PC-9 (cell line): ENCODE data around the gene PQBP1.

Experiments
- EZH2 ChIP-seq: fragments of 200-600 bp; sonication (generic); IDR thresholded peaks from 2 replicates; pipeline ENCODE4 v1.8.0; 2017; ENCODE audit warnings: antibody characterized with exemption, low read depth
- TF ChIP-seq, protein P1 (sequence below): fragments of 200-600 bp; sonication (generic); conservative IDR thresholded peaks from 2 replicates; pipeline ENCODE4 v1.6.1; 2017; ENCODE audit warnings: mixed run types, antibody characterized with exemption, mild to moderate bottlenecking, moderate library complexity

DNA sequence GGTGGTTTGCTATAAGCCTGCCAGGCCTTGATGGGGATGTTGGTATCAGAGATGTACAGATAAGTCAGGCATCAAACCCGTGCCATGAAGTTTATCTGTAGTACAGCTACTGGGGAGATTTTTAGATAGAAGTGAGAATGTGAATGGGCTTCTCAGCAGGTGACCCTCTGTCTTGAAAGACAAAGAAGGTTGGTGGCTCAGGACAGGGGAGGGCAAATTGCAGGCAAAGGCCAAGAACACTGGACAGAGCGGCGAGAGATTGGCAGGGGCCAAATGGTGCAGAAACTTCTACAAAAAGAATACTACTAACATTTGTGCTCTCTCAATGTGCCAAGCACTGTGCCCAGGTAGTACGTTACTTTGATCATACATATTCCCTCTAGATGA is 23.0 kb downstream of the PQBP1 start:
- TF ChIP-seq, protein P1, sequence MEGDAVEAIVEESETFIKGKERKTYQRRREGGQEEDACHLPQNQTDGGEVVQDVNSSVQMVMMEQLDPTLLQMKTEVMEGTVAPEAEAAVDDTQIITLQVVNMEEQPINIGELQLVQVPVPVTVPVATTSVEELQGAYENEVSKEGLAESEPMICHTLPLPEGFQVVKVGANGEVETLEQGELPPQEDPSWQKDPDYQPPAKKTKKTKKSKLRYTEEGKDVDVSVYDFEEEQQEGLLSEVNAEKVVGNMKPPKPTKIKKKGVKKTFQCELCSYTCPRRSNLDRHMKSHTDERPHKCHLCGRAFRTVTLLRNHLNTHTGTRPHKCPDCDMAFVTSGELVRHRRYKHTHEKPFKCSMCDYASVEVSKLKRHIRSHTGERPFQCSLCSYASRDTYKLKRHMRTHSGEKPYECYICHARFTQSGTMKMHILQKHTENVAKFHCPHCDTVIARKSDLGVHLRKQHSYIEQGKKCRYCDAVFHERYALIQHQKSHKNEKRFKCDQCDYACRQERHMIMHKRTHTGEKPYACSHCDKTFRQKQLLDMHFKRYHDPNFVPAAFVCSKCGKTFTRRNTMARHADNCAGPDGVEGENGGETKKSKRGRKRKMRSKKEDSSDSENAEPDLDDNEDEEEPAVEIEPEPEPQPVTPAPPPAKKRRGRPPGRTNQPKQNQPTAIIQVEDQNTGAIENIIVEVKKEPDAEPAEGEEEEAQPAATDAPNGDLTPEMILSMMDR = no peak
- no peak for TF ChIP-seq EZH2
